Stomach (tissue), 4 donors: ENCODE data around the gene ZBTB7B.

ENCODE experiments used
- EP300 ChIP-seq: sonication (generic); formaldehyde crosslinking; IDR thresholded peaks from one replicate; pipeline ENCODE4 v1.6.1; 2017; ENCODE audit warnings: antibody characterized with exemption
- POLR2A ChIP-seq, 4 donors: fragments of 450-650 bp; IDR thresholded peaks; one replicate each; pipeline ENCODE4 v1.6.1; 2016; ENCODE audit warnings: antibody characterized with exemption in 4 of 4, control low read depth in 2 of 4, mild to moderate bottlenecking in 1 of 4, moderate library complexity in 1 of 4
- POLR2AphosphoS5 ChIP-seq, 3 donors: sonication (generic); formaldehyde crosslinking; IDR thresholded peaks; one replicate each; pipeline ENCODE4 v1.6.1; 2016; ENCODE audit warnings: antibody characterized with exemption in 3 of 3
- TF ChIP-seq, protein P1 (sequence below), 7 experiments: fragments of 450-650 bp in 4 of 7; fragments of 200-600 bp in 3 of 7; sonication (generic) in 3 of 7; IDR thresholded peaks; one replicate each; pipeline ENCODE4 v1.5.1; 2016 to 2019; ENCODE audit warnings: antibody characterized with exemption in 7 of 7, control low read depth in 2 of 7, mild to moderate bottlenecking in 1 of 7

DNA sequence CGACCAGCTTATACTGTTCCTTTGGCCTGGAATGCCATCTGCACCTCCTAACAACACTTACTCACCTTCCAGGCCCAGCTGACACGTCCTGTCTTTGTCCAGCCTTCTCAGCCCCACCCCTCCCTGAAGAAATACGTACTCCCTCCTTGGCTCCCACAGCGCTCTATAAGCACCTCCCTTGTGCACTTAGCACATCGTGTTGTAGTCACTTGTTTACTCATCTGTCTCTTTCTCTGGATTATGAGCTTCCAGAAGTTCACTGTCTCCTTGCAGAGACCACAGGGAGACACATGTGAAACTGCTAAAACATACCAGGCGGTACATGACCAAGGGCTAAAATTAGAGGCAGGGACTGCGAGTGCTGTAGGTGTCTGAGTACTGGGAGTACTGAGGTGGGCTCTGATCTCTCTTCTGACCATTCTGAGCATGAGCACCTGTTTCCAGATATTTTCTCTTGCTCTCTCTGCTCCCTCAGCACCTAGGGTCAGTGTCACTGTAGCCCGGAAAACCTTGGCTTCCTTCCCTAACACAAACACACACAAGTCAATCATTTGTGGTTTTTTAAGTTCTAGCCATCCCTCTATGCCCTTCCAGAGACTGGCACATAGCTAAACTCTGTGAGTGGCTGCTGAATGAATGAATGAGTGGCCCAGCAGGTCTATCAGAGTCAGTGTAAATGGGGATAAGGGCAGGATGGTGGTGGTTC is 36.2 kb downstream of the ZBTB7B start:
- TF ChIP-seq, protein P1, sequence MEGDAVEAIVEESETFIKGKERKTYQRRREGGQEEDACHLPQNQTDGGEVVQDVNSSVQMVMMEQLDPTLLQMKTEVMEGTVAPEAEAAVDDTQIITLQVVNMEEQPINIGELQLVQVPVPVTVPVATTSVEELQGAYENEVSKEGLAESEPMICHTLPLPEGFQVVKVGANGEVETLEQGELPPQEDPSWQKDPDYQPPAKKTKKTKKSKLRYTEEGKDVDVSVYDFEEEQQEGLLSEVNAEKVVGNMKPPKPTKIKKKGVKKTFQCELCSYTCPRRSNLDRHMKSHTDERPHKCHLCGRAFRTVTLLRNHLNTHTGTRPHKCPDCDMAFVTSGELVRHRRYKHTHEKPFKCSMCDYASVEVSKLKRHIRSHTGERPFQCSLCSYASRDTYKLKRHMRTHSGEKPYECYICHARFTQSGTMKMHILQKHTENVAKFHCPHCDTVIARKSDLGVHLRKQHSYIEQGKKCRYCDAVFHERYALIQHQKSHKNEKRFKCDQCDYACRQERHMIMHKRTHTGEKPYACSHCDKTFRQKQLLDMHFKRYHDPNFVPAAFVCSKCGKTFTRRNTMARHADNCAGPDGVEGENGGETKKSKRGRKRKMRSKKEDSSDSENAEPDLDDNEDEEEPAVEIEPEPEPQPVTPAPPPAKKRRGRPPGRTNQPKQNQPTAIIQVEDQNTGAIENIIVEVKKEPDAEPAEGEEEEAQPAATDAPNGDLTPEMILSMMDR (IDR thresholded peaks at IDR 0.05), result no peak
- no peak for TF ChIP-seq EP300
- peak in 2 of 3 donors; percentile 8 to 58 for TF ChIP-seq POLR2AphosphoS5 (IDR thresholded peaks at IDR 0.05)
- TF ChIP-seq POLR2A (IDR thresholded peaks at IDR 0.05), result no peak
